MM.1S (cell line): ENCODE measurements around the gene PLP1.

Source experiments
- EZH2 ChIP-seq: fragments of 300-600 bp; sonication (generic); optimal IDR thresholded peaks from 2 replicates; pipeline ENCODE3; 2017; ENCODE audit warnings: low read depth, mild to moderate bottlenecking, antibody characterized with exemption, low read length, mixed read lengths
- TF ChIP-seq, protein P1 (sequence below): fragments of 300-600 bp; sonication (generic); IDR thresholded peaks from 2 replicates; pipeline ENCODE4 v1.5.1; 2016; ENCODE audit warnings: antibody characterized with exemption, low read length, mixed read lengths

DNA sequence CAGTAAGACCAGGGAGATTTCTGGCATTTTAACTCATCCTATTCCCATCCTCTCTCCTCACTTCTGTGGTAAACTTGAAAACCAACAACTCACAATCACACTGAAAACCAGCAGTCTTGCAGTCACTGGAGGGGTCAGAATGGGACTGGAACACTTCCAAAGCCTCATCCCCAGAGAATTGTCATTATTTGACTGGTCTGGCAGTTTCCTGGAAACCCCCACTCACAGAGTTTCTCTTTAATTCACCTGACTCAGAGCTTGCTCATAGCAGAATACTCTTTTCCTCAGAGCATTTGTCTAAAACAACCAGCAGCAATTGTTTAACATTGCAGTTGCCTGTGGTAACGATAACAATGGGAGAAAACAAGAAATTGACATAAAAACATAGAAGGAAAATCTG lies 62.8 kb downstream of the PLP1 start:
- TF ChIP-seq, protein P1, sequence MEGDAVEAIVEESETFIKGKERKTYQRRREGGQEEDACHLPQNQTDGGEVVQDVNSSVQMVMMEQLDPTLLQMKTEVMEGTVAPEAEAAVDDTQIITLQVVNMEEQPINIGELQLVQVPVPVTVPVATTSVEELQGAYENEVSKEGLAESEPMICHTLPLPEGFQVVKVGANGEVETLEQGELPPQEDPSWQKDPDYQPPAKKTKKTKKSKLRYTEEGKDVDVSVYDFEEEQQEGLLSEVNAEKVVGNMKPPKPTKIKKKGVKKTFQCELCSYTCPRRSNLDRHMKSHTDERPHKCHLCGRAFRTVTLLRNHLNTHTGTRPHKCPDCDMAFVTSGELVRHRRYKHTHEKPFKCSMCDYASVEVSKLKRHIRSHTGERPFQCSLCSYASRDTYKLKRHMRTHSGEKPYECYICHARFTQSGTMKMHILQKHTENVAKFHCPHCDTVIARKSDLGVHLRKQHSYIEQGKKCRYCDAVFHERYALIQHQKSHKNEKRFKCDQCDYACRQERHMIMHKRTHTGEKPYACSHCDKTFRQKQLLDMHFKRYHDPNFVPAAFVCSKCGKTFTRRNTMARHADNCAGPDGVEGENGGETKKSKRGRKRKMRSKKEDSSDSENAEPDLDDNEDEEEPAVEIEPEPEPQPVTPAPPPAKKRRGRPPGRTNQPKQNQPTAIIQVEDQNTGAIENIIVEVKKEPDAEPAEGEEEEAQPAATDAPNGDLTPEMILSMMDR = no peak
- no peak for TF ChIP-seq EZH2
